HFF-Myc (cell line): ENCODE results near the gene SLC25A29.
"Not testable (repeated sequence)": the region's sequence is repeated elsewhere in the genome, so short reads cannot be mapped to it uniquely, and the experiment has no call there.

ENCODE experiments used
- DNase-seq: peaks from one replicate; pipeline ENCODE4 v3.0.0-alpha.2; 2011; ENCODE audit warnings: low read depth; ENCODE audit errors: extremely low read depth
- H3K4me3 ChIP-seq: replicated peaks from 2 replicates; pipeline ENCODE4 v1.5.1; 2011; ENCODE audit warnings: low read depth, mild to moderate bottlenecking, control low read depth, low read length
- TF ChIP-seq, protein P1 (sequence below): IDR thresholded peaks from 2 replicates; pipeline ENCODE4 v1.5.1; 2012; ENCODE audit warnings: mild to moderate bottlenecking, low read depth, low read length, control low read depth; ENCODE audit errors: missing control alignments

SLC25A29 gene

DNA sequence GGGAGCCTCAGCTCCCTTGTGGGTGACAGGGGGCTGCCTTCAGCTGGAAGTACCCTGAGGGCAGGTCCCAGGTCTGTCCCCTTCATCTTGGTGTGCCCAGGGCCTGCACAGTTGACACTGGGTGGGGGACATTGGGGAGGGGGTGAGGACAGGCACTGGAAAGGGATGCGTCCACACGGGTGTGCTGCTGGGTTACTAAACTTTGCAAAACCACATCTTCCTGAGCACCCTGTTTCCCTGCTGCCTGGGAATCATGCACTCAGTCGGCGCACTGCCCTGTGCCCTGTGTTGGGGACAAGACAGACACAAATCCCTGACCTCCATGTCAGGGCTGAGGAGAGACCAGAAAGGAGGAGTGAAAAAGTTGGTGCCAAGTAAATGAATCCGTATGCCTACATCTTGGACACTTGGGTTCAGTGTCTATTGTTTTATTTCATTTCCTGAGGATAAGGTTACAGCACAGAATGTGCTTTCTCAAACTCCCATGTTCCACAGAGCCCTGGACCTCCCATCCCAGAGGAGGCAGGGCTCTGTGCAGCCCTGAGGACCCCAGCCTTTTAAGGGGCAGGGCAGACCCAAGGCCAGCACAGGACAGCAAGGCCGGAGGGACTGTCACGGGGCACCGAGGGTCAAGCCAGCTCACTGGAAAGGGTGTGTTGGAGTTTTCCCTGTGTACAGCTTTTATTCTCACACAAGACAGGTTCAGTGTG is 2.9 kb upstream of the SLC25A29 start:
- TF ChIP-seq, protein P1, sequence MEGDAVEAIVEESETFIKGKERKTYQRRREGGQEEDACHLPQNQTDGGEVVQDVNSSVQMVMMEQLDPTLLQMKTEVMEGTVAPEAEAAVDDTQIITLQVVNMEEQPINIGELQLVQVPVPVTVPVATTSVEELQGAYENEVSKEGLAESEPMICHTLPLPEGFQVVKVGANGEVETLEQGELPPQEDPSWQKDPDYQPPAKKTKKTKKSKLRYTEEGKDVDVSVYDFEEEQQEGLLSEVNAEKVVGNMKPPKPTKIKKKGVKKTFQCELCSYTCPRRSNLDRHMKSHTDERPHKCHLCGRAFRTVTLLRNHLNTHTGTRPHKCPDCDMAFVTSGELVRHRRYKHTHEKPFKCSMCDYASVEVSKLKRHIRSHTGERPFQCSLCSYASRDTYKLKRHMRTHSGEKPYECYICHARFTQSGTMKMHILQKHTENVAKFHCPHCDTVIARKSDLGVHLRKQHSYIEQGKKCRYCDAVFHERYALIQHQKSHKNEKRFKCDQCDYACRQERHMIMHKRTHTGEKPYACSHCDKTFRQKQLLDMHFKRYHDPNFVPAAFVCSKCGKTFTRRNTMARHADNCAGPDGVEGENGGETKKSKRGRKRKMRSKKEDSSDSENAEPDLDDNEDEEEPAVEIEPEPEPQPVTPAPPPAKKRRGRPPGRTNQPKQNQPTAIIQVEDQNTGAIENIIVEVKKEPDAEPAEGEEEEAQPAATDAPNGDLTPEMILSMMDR, result no peak
- no peak for DNase-seq
- H3K4me3 ChIP-seq, result no peak overlapping the region

DNA sequence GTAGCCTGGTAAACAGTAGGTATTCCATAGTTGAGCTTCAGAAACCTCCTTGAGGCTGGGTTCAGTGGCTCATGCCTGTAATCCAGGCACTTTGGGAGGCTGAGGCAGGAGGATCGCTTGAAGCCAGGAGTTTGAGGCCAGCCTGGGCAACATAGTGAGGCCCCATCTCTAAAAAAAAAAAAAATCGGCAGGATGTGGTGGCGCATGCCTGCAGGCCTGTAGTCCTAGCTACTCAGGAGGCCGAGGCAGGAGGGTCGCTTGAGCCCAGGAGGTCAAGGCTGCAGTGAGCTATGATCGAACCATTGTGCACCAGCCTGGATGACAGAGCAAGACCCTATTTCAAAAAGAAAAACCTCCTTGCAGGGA is 2.2 kb upstream of the SLC25A29 start:
- DNase-seq, H3K4me3 ChIP-seq: not testable (repeated sequence)

DNA sequence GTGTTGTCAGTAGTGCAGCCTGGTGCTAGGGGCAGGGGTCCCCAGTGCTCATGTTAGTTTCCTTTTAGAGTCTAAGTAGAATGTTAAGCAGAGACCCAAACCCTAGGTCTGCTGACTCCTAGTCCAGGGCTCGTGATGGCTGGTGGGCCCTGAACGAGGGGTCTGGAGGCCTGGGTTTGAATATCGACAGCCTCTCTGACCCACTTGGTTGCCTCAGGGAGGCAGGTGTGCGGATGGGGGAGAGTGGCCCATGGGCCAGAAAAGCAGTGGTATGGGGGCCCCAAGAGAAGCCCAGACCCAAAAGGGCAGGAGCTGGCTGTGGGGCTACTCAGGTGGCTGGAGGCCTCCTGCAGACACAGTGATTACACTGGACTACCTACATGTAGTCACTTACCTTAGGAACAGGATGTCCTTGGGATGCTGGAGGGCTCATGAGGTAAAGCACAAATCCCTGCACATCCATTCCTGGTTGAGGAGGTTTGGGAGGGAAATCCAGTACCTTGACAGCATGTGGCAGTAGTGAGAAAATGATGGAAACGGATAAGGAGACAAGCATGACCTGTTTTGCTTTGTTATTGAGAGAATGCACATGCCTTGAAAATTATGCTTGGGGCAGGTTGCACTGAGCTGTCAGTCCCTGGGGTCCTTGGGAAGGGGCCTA is 1.7 kb upstream of the SLC25A29 start:
- no peak for DNase-seq
- TF ChIP-seq, protein P1, result no peak
- H3K4me3 ChIP-seq, result peak overlapping the region; percentile 69

DNA sequence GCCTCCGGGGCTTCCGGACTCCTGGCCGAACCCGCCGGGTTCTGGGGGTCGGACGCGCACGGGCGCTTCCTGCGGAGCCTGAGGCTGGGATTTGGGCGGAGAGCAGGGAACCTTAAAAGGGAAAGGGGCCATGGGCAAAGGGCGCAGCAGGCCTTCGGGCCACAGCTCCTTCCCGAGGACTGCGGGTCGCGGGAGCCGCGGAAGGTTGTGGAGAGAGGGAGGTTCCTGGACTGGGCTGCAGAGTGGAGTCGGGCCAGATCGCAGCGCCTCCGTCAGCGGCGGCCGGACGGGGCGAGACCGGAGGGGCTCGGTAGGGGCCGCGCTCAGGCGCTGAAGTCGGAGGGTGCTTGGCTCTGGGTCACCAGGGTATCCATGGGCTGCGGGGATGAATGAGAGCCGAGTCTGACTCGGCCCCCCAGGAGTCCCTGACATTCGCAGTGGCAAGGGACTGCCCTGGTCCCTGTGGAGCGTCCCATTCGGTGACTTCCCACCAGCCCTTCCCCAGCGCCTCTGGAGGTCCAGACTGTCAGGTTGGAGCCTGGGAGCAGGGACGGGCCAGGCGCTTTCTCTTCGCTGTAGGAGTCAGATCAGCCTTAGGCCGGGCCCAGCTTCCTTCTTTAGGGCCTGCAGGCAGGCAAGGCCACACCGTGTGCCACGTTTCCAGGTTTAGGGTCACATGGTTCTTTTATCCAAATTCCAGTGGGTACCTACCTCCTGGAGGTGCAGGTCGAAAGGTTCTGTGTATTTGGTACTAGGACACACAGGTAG is 938 bp upstream of the SLC25A29 start:
- TF ChIP-seq, protein P1, result no peak
- H3K4me3 ChIP-seq, result peak overlapping the region; percentile 69
- DNase-seq, result no peak

DNA sequence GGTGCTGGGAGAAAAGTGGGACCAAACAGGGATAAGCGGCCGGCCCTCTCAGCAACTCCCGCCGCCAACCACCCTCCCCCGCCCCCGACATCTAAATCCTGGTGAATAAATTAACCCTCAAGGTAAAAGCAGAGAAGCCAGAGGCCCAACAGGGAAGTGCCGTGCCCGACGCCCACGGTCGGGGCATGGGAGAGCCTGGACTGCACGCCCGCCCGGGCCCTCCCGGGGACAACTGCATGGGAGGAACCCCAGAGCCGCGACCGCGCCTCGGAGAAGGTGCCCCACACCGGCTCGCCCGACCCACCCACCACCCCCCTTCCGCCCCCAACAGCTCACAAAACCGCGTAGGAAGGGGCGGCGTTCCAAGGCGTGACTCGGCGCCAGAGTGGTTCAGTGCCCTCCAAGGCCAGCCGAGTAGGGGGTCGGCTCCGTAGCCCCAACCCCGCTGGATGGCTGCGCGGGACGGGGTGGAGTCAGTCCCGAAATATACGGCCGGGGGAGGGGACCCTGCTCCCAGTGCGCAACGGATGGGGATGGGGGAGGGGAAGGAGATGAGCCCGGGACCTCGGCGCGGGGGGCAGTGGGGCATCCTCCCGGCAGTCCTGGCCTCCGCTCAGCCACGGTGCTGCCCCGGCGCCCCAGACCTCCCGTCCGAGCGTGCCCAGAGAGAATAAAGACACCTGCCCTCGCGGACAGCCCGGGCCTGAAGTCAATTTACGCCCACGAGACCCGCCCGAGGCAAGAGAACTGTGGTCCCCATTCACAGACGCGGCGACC is 732 bp downstream of the SLC25A29 start:
- peak overlapping the region; percentile 69 for H3K4me3 ChIP-seq
- TF ChIP-seq, protein P1, result no peak
- DNase-seq, result no peak

DNA sequence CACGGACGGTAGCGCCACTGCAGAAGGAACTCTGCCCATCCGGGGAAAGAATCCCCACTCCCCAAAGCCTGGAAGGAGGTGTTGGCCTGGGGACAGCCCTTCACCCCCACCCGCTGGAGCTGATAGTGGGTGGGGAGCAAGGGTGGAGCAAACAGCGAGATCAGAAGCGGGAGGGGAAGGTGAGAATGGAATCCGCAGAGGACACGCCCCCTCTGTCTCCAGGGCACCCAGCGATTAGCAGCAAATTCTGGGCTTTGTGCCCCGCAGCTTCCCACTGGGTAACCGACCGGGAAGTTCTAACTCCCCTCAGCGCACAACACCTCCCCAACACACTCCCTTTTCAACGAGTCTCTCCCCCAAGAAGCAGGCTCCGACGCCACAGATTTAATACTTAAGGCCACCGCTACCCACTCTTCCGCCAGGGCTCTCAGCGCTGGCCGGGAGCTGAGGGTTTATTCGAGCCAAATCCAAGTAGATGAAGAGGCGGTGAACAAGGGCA is 1.4 kb downstream of the SLC25A29 start:
- DNase-seq, result no peak
- TF ChIP-seq, protein P1, result no peak
- peak overlapping the region; percentile 69 for H3K4me3 ChIP-seq

DNA sequence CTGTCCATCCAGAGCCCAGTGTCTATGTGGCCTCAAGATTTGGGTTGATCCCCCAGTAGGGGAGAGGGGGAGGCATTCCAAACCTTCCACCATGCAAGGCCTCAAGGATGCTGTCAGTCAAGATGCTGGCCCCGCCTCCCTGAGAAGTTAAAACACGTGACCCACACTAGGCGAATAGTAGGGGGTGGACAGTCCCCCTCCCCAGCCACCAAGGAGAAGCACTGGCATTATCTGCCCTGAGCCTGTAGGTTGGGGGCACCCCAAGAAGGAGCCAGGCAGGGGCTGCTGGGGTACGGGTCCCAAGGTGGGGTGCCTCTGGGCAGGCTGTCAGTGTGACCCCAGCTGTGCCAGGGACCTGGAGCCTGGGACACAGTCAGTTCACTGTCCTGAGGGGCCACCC is 2.3 kb downstream of the SLC25A29 start:
- DNase-seq, result no peak
- no peak overlapping the region for H3K4me3 ChIP-seq
- TF ChIP-seq, protein P1, result no peak
